ENCODE results near the gene ACER2.

ACER2 gene

GRCh38 chr9:19456996-19457692, 48.3 kb downstream of the ACER2 start:
- DNase-seq = no peak

GRCh38 chr9:19457693-19458009, 48.8 kb downstream of the ACER2 start:
- no peak for DNase-seq

GRCh38 chr9:19460243-19460642, 51.4 kb downstream of the ACER2 start:
- DNase-seq = no peak

GRCh38 chr9:19461135-19461534, 52.3 kb downstream of the ACER2 start:
- DNase-seq = no peak

GRCh38 chr9:19464061-19464763, 55.4 kb downstream of the ACER2 start:
- DNase-seq = no peak

- DNase-seq = peak; percentile 41
Measured at GRCh38 chr9:19464764-19465585, 56.2 kb downstream of the ACER2 start.

- no peak for DNase-seq
Measured at GRCh38 chr9:19465586-19466279, 56.9 kb downstream of the ACER2 start.

GRCh38 chr9:19466280-19466639, 57.5 kb downstream of the ACER2 start:
- DNase-seq = no peak

- no peak for DNase-seq
Measured at GRCh38 chr9:19469271-19469670, 60.5 kb downstream of the ACER2 start.

GRCh38 chr9:19470567-19470966, 61.8 kb downstream of the ACER2 start:
- DNase-seq = no peak

- no peak for DNase-seq
Measured at GRCh38 chr9:19470981-19471650, 62.3 kb downstream of the ACER2 start.

GRCh38 chr9:19471737-19472648, 63.2 kb downstream of the ACER2 start:
- no peak for DNase-seq

- DNase-seq = no peak
Measured at GRCh38 chr9:19473605-19474004, 64.8 kb downstream of the ACER2 start.

- no peak for DNase-seq
Measured at GRCh38 chr9:19479874-19480273, 71.1 kb downstream of the ACER2 start.

GRCh38 chr9:19480345-19480744, 71.5 kb downstream of the ACER2 start:
- no peak for DNase-seq

GRCh38 chr9:19481121-19481870, 72.5 kb downstream of the ACER2 start:
- no peak for DNase-seq

- no peak for DNase-seq
Measured at GRCh38 chr9:19481971-19482404, 73.2 kb downstream of the ACER2 start.

- no peak for DNase-seq
Measured at GRCh38 chr9:19484699-19485098, 75.9 kb downstream of the ACER2 start.

GRCh38 chr9:19485193-19485592, 76.4 kb downstream of the ACER2 start:
- no peak for DNase-seq

GRCh38 chr9:19486803-19487202, 78.0 kb downstream of the ACER2 start:
- no peak for DNase-seq

- no peak for DNase-seq
Measured at GRCh38 chr9:19488721-19489120, 79.9 kb downstream of the ACER2 start.

All from activated gamma-delta T cell (primary cell).